ENCODE data around the gene EIF3J. TPM values are rescaled to one million over a fixed set of nuclear protein-coding genes. Genes with fewer than 3 reads are reported as not detected.
"Not testable (repeated sequence)": the region's sequence is repeated elsewhere in the genome, so short reads cannot be mapped to it uniquely, and the experiment has no call there.

EIF3J gene
- total RNA-seq, 6 donors from 2014 or later, result 25.3 to 82.2 (median 58.3) TPM

DNA sequence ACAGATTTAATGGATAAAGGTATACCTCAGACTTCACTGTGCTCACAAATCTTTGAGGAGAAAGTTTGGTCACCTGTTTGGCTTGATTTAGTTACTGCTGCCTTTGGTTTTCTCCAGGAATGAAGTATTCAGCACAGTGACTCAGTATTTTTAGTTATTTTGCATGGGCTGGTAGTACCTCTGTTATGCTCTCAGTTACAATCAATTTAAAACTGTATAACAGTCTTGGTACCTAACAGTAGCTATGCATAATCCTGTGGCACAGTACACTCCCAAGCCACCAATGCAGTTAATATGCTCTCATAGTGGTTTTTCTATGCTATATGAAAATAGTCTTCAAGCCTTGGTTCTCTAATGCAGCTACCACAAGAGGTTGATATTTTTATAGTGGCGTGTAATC lies 11.9 kb upstream of the EIF3J start:
- Histone ChIP-seq H3K4me3 (no peak overlapping the region), H3K4me1 (no peaks in the 10 kb centered on the region), H3K36me3 (peaks cover 6 to 62% (median 15%) of the 10 kb centered on the region in 4 donors), H3K27me3 (no peaks in the 10 kb centered on the region), H3K27ac (no peak overlapping the region), H3K9me3 (no peaks in the 10 kb centered on the region)
- DNase-seq (no peak), ATAC-seq (ENCODE audit: low FRiP score in 2 of 2) (no peak)
- no peak for TF ChIP-seq POLR2AphosphoS5 (IDR thresholded peaks at IDR 0.05)
- TF ChIP-seq, protein P1, sequence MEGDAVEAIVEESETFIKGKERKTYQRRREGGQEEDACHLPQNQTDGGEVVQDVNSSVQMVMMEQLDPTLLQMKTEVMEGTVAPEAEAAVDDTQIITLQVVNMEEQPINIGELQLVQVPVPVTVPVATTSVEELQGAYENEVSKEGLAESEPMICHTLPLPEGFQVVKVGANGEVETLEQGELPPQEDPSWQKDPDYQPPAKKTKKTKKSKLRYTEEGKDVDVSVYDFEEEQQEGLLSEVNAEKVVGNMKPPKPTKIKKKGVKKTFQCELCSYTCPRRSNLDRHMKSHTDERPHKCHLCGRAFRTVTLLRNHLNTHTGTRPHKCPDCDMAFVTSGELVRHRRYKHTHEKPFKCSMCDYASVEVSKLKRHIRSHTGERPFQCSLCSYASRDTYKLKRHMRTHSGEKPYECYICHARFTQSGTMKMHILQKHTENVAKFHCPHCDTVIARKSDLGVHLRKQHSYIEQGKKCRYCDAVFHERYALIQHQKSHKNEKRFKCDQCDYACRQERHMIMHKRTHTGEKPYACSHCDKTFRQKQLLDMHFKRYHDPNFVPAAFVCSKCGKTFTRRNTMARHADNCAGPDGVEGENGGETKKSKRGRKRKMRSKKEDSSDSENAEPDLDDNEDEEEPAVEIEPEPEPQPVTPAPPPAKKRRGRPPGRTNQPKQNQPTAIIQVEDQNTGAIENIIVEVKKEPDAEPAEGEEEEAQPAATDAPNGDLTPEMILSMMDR (IDR thresholded peaks at IDR 0.05), result no peak
- TF ChIP-seq EP300 (IDR thresholded peaks at IDR 0.05), result no peak
- WGBS, 2 donors, result 100% methylated on average over 1 of the region's 1 CpG

DNA sequence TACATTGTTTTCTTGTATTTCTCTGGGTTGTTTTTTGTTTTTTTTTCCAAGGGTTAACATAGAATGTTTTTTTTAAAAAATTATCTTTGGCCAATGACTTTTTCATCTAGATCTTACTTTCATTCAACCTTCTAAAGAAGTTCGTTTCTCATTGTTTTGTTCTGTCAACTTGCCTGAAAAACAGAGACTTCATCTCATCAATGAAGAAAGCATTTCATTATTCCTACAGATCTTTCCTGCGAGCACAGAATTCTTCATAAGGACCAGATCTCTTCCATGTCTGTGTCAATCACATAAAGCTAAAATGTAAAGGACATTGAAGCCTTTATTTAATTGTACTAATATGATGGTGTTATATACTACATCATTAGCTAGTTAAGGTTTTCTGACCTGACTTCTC lies 9.7 kb upstream of the EIF3J start:
- no peak overlapping the region for H3K27ac ChIP-seq
- DNase-seq (no peak), ATAC-seq (ENCODE audit: low FRiP score in 2 of 2) (no peak)
- peaks cover 6 to 42% (median 12%) of the 10 kb centered on the region in 4 donors for H3K36me3 ChIP-seq
- H3K9me3 ChIP-seq, result no peaks in the 10 kb centered on the region
- TF ChIP-seq POLR2AphosphoS5 (IDR thresholded peaks at IDR 0.05), result no peak
- TF ChIP-seq EP300 (IDR thresholded peaks at IDR 0.05), result no peak
- TF ChIP-seq, protein P1 (IDR thresholded peaks at IDR 0.05), result no peak
- TF ChIP-seq POLR2A (IDR thresholded peaks at IDR 0.05), result no peak
- no peak overlapping the region for H3K4me3 ChIP-seq
- H3K4me1 ChIP-seq, result no peaks in the 10 kb centered on the region
- WGBS, 2 donors, result 87 to 89% methylated on average over 2 of the region's 2 CpGs
- no peaks in the 10 kb centered on the region for H3K27me3 ChIP-seq

DNA sequence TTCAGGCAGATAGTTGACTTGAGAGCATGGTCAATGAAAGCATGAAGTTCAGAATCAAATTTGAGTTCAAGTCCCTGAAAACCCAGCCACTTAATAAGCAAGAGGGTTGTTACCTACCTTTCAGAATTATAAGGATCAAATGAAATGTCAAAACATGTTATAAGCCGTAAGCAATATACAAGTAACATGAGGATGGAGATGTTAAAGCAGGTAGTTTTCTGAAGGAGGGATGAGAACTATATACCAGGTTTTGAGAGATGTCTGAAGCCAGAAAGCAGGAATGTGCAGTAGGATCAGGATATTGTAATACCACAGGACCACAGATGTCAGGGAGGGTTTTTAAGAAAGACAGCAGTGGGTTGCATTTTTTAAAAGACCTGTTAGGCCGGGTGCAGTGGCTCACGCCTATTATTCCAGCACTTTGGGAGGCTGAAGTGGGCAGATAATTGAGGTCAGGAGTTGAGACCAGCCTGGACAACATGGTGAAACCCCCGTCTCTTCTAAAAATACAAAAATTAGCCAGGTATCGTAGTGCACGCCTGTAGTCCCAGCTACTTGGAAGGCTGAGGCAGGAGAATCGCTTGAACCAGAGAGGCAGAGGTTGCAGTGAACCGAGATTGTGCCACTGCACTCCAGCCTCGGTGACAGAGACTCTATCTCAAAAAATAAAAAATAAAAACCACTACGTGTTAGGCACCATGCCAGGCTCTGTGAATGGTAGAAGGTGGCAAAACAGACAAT lies 6.9 kb upstream of the EIF3J start:
- DNase-seq (no peak), ATAC-seq (ENCODE audit: low FRiP score in 2 of 2) (no peak)
- Histone ChIP-seq H3K27me3 (no peaks in the 10 kb centered on the region), H3K4me3 (no peak overlapping the region), H3K4me1 (peaks cover 0 to 2% (median 1%) of the 10 kb centered on the region in 4 donors), H3K9me3 (no peaks in the 10 kb centered on the region), H3K27ac (no peak overlapping the region), H3K36me3 (peaks cover 0 to 14% (median 0%) of the 10 kb centered on the region in 4 donors)
- 77 to 85% methylated on average over 10 of the region's 10 CpGs for WGBS, 2 donors
- TF ChIP-seq EP300 (IDR thresholded peaks at IDR 0.05) (no peak), POLR2AphosphoS5 (IDR thresholded peaks at IDR 0.05) (no peak), POLR2A (IDR thresholded peaks at IDR 0.05) (no peak)
- TF ChIP-seq, protein P1 (IDR thresholded peaks at IDR 0.05), result no peak

DNA sequence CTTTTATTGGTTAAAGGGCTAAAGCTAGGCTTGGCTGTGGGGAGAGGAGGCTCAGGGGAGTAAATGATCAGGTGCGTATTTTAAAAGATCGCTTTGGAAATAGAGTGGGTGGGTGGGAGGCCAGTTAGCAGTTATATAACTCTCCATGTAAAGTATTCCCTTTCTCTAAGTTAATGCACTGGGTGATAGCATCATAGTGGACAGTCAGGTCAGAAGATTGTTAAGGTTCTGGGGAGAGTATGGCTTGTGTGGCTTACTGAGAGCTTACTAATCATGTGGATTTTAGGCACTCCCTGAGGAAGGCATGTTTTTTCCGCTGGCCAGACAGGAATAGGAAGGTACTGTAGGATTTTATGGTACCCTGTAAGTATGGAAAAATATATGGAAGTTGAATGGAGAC lies 6.3 kb upstream of the EIF3J start:
- Histone ChIP-seq H3K4me1 (peaks cover 6 to 8% (median 7%) of the 10 kb centered on the region in 4 donors), H3K9me3 (no peaks in the 10 kb centered on the region), H3K27ac (no peak overlapping the region), H3K27me3 (no peaks in the 10 kb centered on the region), H3K4me3 (no peak overlapping the region), H3K36me3 (peaks cover 0 to 13% (median 0%) of the 10 kb centered on the region in 4 donors)
- TF ChIP-seq EP300 (IDR thresholded peaks at IDR 0.05) (no peak), POLR2A (IDR thresholded peaks at IDR 0.05) (no peak), POLR2AphosphoS5 (IDR thresholded peaks at IDR 0.05) (no peak)
- TF ChIP-seq, protein P1 (IDR thresholded peaks at IDR 0.05), result no peak
- DNase-seq (no peak), ATAC-seq (ENCODE audit: low FRiP score in 2 of 2) (no peak)
- 99 to 100% methylated on average over 3 of the region's 3 CpGs for WGBS, 2 donors

DNA sequence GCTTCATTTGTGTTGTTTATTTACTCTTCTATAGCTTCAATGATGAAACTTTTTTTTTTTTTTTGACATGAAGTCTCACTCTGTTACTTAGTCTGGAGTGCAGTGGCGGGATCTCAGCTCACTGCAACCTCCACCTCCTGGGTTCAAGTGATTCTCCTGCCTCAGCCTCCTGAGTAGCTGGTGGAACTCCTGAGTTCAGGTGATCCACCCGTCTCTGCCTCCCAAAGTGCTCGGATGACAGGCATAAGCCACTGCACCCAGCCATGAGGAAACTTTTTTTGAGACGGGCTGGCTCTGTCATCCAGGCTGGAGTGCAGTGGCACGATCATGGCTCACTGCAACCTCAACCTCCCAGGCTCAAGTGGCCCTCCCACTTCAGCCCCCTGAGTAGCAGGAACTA lies 4.7 kb upstream of the EIF3J start:
- not testable (repeated sequence) for DNase-seq, H3K9me3 ChIP-seq

More for the DNA sequence above, 4.7 kb upstream of the EIF3J start:
- not testable (repeated sequence) for H3K27ac ChIP-seq; H3K4me3 ChIP-seq; H3K27me3 ChIP-seq; H3K36me3 ChIP-seq; ATAC-seq (ENCODE audit: low FRiP score in 2 of 2)
- 92 to 93% methylated on average over 5 of the region's 5 CpGs for WGBS, 2 donors
- peaks cover 10 to 12% (median 10%) of the 10 kb centered on the region in 4 donors for H3K4me1 ChIP-seq
